ENCODE measurements around the gene COQ8B.

GRCh38 chr19:40755791-40756190 is 39.1 kb upstream of the COQ8B start:
- TF ChIP-seq CTCF (IDR thresholded peaks at IDR 0.05; ENCODE audit: insufficient read depth, low read depth, low read length) (no peak), EZH2 (IDR thresholded peaks at IDR 0.05; ENCODE audit: insufficient read depth, low read length) (no peak)

All from astrocyte (in vitro differentiated cells and primary cell).